HG03066 (cell line): Measurements from ENCODE around the gene OR10J1.
"Not testable (repeated sequence)": the region's sequence is repeated elsewhere in the genome, so short reads cannot be mapped to it uniquely, and the experiment has no call there.

ENCODE experiments used
- ATAC-seq: cut with Tn5 transposase; IDR thresholded peaks from one replicate; pipeline ENCODE4 v1.9.1; 2021; ENCODE audit warnings: low read depth; ENCODE audit not compliant: unreplicated experiment

The OR10J1 gene

GRCh38 chr1:159439422-159439821 lies at the start of gene OR10J1:
OR10J1 (plus strand) TSS chr1:159439722; CDS start chr1:159439792, 70 bp downstream.
- no peak for ATAC-seq

- ATAC-seq, result no peak
Measured at GRCh38 chr1:159406821-159407220, 32.7 kb upstream of the OR10J1 start.

- no peak for ATAC-seq
Measured at GRCh38 chr1:159408862-159409400, 30.6 kb upstream of the OR10J1 start.

- no peak for ATAC-seq
Measured at GRCh38 chr1:159421821-159422220, 17.7 kb upstream of the OR10J1 start.

- no peak for ATAC-seq
Measured at GRCh38 chr1:159428536-159428935, 11.0 kb upstream of the OR10J1 start.

GRCh38 chr1:159429074-159429861 lies 10.3 kb upstream of the OR10J1 start:
- no peak for ATAC-seq

GRCh38 chr1:159430985-159431384 lies 8.5 kb upstream of the OR10J1 start:
- no peak for ATAC-seq

GRCh38 chr1:159431904-159432303 lies 7.6 kb upstream of the OR10J1 start, which contains the start of gene OR10J4:
OR10J4 (plus strand) TSS chr1:159432204.
- no peak for ATAC-seq

GRCh38 chr1:159436469-159436868 lies 3.1 kb upstream of the OR10J1 start:
- ATAC-seq, result no peak

GRCh38 chr1:159441360-159441759 lies 1.8 kb downstream of the OR10J1 start:
- ATAC-seq, result no peak

GRCh38 chr1:159442428-159442827 lies 2.9 kb downstream of the OR10J1 start:
- no peak for ATAC-seq

GRCh38 chr1:159443066-159443750 lies 3.7 kb downstream of the OR10J1 start:
- ATAC-seq, result no peak

GRCh38 chr1:159444511-159444910 lies 5.0 kb downstream of the OR10J1 start:
- no peak for ATAC-seq

- ATAC-seq, result no peak
Measured at GRCh38 chr1:159448181-159448580, 8.7 kb downstream of the OR10J1 start.

GRCh38 chr1:159449605-159450004 lies 10.1 kb downstream of the OR10J1 start:
- not testable (repeated sequence) for ATAC-seq

GRCh38 chr1:159459551-159459950 lies 20.0 kb downstream of the OR10J1 start:
- ATAC-seq, result no peak

GRCh38 chr1:159465191-159465603 lies 25.7 kb downstream of the OR10J1 start:
- ATAC-seq, result no peak

- no peak for ATAC-seq
Measured at GRCh38 chr1:159468321-159468720, 28.8 kb downstream of the OR10J1 start.

GRCh38 chr1:159469921-159470533 lies 30.5 kb downstream of the OR10J1 start:
- no peak for ATAC-seq

- ATAC-seq, result no peak
Measured at GRCh38 chr1:159473335-159473734, 33.8 kb downstream of the OR10J1 start.

GRCh38 chr1:159474926-159475325 lies 35.4 kb downstream of the OR10J1 start:
- ATAC-seq, result no peak
